ENCODE measurements around the gene MKKS.

MKKS gene

GRCh38 chr20:10433623-10434466 is at the start of gene MKKS:
TSS of gene MKKS (minus strand) at chr20:10434222. CDS start at chr20:10413514, 20,708 bp downstream.
- FAIRE-seq, result no peak

GRCh38 chr20:10483691-10484090 is 49.7 kb upstream of the MKKS start:
- no peak for FAIRE-seq

- no peak for FAIRE-seq
Observed at GRCh38 chr20:10481676-10482075, 47.7 kb upstream of the MKKS start.

- FAIRE-seq, result no peak
Observed at GRCh38 chr20:10478930-10479329, 44.9 kb upstream of the MKKS start.

GRCh38 chr20:10478205-10478604 is 44.2 kb upstream of the MKKS start:
- no peak for FAIRE-seq

- no peak for FAIRE-seq
Observed at GRCh38 chr20:10476319-10476724, 42.3 kb upstream of the MKKS start.

GRCh38 chr20:10475225-10475624 is 41.2 kb upstream of the MKKS start:
- no peak for FAIRE-seq

GRCh38 chr20:10474606-10475184 is 40.7 kb upstream of the MKKS start:
- FAIRE-seq, result no peak

GRCh38 chr20:10472871-10473270 is 38.8 kb upstream of the MKKS start:
- no peak for FAIRE-seq

- FAIRE-seq, result no peak
Observed at GRCh38 chr20:10470276-10470675, 36.3 kb upstream of the MKKS start.

GRCh38 chr20:10469599-10469998 is 35.6 kb upstream of the MKKS start:
- FAIRE-seq, result no peak

GRCh38 chr20:10469056-10469455 is 35.0 kb upstream of the MKKS start:
- FAIRE-seq, result no peak

GRCh38 chr20:10468340-10468845 is 34.4 kb upstream of the MKKS start:
- FAIRE-seq, result no peak

GRCh38 chr20:10467681-10468339 is 33.8 kb upstream of the MKKS start:
- FAIRE-seq, result no peak

- no peak for FAIRE-seq
Observed at GRCh38 chr20:10466855-10467254, 32.8 kb upstream of the MKKS start.

GRCh38 chr20:10466325-10466724 is 32.3 kb upstream of the MKKS start:
- no peak for FAIRE-seq

GRCh38 chr20:10465135-10465534 is 31.1 kb upstream of the MKKS start:
- FAIRE-seq, result no peak

- FAIRE-seq, result no peak
Observed at GRCh38 chr20:10463622-10464021, 29.6 kb upstream of the MKKS start.

GRCh38 chr20:10462516-10462915 is 28.5 kb upstream of the MKKS start:
- no peak for FAIRE-seq

GRCh38 chr20:10461495-10461894 is 27.5 kb upstream of the MKKS start:
- FAIRE-seq, result no peak

GRCh38 chr20:10454151-10454750 is 20.2 kb upstream of the MKKS start:
- no peak for FAIRE-seq

- no peak for FAIRE-seq
Observed at GRCh38 chr20:10453241-10453640, 19.2 kb upstream of the MKKS start.

GRCh38 chr20:10449270-10449669 is 15.2 kb upstream of the MKKS start:
- no peak for FAIRE-seq

Data from G401.6 (cell line).